DND-41 (cell line): ENCODE results near the gene ATP5F1C.

Experiments
- CTCF ChIP-seq: IDR thresholded peaks from 2 replicates; pipeline ENCODE4 v1.5.1; 2012; ENCODE audit warnings: borderline replicate concordance, low read length, moderate library complexity, mild to moderate bottlenecking; ENCODE audit not compliant: poor library complexity, severe bottlenecking; ENCODE audit errors: extremely low read depth
- EZH2 ChIP-seq: IDR thresholded peaks from 3 replicates; pipeline ENCODE4 v1.6.1; 2012; ENCODE audit warnings: borderline replicate concordance, low read depth, mild to moderate bottlenecking, moderate library complexity, low read length, inconsistent platforms; ENCODE audit not compliant: severe bottlenecking

DNA sequence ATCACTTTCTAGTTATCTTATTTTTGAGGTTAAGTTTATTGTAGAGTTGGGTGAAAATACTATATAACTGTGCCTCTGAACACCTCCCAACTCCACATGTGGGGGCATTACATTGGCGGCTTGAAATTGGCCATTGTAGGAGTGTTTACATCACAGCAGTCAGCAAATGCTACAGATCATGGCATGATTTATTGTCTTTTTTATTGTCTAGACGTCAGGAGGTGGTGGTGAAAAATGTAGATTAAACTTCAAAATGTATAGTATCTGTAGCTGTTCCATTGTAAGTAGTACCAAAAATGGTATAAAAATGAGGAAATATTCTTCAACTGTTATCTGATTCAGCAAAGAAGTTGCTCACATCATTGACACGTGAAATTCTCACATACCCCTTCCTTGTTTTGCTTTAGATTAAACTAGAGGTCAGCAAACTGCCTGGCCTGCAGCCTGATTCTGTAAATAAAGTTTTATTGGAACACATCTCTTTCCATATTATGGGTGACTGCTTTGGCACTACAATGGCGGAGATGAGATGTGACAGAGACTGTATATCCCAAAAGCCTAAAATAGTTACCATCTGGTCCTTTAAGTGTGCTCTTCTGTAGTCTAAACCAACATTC is 65.4 kb downstream of the ATP5F1C start:
- no peak for TF ChIP-seq CTCF
- no peak for TF ChIP-seq EZH2
